NCI-H526 treated with DMSO at 0.1 percent for 48 hours (cell line): ENCODE results near the gene DKC1.
"Not testable (repeated sequence)": the region's sequence is repeated elsewhere in the genome, so short reads cannot be mapped to it uniquely, and the experiment has no call there.

Source experiments
- DNase-seq: peaks from one replicate; lab custom pipeline; 2025; lab: John Stamatoyannopoulos, UW

DKC1 gene

DNA sequence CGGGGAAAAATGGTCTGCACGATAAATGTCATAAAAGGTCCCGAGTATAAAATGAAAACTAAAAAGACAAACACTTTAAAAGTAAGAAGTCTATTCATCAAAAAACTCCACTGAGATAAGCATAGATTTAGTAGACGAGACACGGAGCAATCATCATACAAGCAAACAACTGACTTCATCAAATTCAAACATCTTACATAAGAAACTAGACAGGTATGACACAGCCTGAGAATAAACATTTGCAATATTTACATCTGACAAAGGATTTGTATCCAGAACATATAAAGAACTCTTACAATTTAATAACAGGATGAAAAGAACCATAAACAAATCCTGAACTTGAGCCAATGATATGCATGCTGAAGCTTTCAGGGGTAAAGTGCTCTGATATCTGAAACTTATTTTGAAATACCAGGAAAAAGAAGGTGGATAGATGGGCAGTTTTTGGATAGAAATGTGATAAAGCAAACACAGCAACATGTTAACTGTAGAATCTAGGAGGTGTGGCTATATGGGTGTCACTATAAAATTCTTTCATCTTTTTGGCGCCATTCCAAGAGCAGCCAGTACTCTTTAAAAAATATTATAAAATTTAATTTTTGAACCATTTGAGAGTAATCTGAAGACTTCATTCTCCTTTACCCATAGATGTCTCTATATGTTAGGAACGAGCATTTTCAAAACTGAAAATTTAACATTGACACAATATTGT lies 30.6 kb downstream of the DKC1 start:
- DNase-seq, result no peak

GRCh38 chrX:154795016-154795415 lies 32.4 kb downstream of the DKC1 start:
- no peak for DNase-seq

- DNase-seq, result no peak
Observed at GRCh38 chrX:154797006-154797405, 34.3 kb downstream of the DKC1 start.

DNA sequence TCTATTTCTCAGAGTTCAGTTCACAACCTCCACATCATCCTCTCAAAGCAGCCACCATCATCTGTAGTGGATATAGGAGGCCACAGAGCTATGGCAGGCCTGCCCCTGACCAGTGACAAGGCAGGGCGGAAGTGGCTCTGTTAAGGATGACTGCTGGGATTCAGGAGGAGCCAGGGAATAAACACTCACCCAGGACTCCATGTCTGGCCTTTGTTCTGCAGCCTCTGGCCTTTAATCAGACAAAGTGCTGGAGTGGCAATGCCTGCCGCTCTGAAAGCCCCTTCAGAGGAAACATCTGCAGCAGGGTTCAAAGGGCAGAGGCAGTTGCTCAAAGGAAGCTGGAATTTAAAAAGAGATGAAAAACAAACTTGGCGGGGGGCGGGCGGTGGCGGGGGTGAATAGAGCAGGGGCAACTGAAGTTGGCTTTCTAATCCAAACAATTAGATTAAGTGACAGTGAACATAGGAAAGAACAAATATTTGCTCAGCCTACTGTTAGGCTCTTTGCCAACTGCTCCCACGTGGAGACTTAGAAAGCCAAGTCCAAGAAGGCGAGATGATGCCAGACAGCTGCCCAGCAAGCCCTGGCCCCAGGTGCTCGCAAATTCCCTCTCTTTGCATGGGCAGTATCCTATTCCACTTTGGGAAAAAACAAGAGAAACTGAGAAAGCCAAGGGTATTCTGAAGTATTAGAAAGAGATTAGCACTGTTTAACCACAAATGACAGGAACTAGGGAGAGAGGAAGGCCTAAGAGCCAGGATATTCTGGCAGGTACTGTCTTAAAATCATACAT lies 37.1 kb downstream of the DKC1 start:
- DNase-seq, result peak; percentile 86

- no peak for DNase-seq
Observed at GRCh38 chrX:154800478-154801210, 38.0 kb downstream of the DKC1 start.

- DNase-seq, result no peak
Observed at GRCh38 chrX:154802947-154803346, 40.3 kb downstream of the DKC1 start.

DNA sequence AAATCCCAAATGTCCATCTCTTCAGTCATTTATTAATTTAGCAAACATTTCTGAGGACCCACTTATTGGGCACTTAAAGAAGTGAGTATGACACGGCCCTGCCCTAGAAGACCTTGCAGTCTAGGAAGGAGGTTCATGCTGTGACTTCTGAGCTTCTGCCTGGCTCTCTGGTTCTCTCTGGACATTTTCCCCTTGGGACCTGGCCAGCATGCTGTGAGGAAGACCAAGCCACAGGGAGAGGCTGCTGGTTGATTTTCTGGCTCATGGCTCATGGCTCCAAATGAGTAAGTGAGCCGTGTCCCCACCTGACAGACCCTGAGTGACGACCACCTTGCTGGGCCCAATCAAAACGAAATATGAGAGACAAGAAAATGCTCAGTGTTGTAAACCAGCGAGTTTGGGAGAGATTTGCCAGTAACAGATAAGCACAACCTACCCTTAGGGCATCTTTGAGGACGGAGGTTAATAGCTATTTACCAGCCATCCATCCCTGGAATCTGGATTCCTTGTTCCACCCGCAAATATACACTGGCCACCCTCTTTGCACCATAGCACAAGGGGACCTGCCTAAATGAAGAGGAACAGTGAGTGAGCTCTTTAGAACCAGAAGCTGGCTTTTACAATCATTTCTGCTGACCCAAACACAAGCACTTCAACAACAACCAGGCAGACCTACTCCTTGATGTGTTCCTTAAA lies 41.7 kb downstream of the DKC1 start:
- DNase-seq, result no peak

GRCh38 chrX:154804957-154805695 lies 42.5 kb downstream of the DKC1 start, which contains the start of gene MPP1:
Gene MPP1 (minus strand): TSS chrX:154805485. CDS start chrX:154805373, 112 bp downstream.
- peak; percentile 84 for DNase-seq

GRCh38 chrX:154805696-154806091 lies 43.0 kb downstream of the DKC1 start:
- no peak for DNase-seq

GRCh38 chrX:154806837-154807501 lies 44.3 kb downstream of the DKC1 start:
- DNase-seq, result no peak

GRCh38 chrX:154809939-154810665 lies 47.4 kb downstream of the DKC1 start:
- no peak for DNase-seq

- no peak for DNase-seq
Observed at GRCh38 chrX:154812341-154813101, 49.9 kb downstream of the DKC1 start.

- DNase-seq, result no peak
Observed at GRCh38 chrX:154813801-154814200, 51.1 kb downstream of the DKC1 start.

- DNase-seq, result no peak
Observed at GRCh38 chrX:154815274-154815818, 52.7 kb downstream of the DKC1 start.

GRCh38 chrX:154816326-154816898 lies 53.7 kb downstream of the DKC1 start:
- DNase-seq, result not testable (repeated sequence)

DNA sequence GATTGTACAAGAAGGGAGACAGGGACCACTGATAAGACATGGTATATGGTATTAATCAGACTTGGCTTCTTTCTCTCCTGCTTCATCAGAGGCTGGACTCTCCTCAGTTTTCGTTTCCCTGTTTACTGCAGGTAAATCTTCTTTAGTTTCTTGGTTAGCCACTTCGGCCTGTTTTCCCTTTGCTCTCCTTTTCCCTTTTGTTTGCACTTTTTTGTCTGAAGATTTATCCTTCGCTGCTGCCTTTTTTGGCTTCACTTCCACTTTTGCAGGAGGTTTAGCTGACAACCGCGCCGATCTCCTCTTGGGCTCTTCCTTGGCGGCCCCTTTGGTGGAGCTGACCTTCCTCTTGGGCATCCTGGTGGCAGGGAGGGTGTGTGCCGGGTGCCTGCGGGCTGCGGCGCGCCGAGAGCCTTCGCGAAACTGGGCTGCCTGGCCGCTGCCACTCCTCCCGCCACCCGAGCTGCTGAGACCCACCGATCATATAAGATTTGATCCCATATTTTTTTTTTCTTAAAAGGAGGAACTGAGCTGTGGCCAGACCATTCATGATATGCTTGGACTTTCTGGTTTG lies 54.5 kb downstream of the DKC1 start:
- DNase-seq, result not testable (repeated sequence)

GRCh38 chrX:154818916-154819770 lies 56.5 kb downstream of the DKC1 start:
- DNase-seq, result peak; percentile 87
